Fibroblast of gingiva (primary cell): Measurements from ENCODE around the gene CD84.
"Not testable (repeated sequence)": the region's sequence is repeated elsewhere in the genome, so short reads cannot be mapped to it uniquely, and the experiment has no call there.

ENCODE experiments used
- DNase-seq: peaks from one replicate; pipeline ENCODE4 v3.0.0-alpha.2; 2011; ENCODE audit warnings: low read depth

The CD84 gene

DNA sequence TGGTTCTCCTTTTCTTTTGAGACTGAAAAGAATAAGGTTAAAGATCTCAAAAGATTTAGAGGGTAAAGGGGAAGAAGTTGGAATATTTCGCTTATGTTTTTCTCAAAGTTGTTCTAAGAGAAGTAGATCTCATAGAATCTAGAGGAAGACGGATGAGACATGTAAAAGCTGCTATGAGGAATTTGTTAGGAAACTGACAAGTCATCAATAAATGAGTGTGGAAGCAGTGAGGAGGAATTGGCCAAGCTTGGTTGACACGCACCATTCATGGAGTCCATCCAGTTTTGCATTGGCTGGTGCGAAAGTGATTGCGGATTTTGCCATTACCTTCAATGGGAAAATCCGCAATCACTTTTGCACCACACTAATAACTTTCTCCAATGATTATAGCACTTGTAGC lies 76.2 kb downstream of the CD84 start:
- no peak for DNase-seq

DNA sequence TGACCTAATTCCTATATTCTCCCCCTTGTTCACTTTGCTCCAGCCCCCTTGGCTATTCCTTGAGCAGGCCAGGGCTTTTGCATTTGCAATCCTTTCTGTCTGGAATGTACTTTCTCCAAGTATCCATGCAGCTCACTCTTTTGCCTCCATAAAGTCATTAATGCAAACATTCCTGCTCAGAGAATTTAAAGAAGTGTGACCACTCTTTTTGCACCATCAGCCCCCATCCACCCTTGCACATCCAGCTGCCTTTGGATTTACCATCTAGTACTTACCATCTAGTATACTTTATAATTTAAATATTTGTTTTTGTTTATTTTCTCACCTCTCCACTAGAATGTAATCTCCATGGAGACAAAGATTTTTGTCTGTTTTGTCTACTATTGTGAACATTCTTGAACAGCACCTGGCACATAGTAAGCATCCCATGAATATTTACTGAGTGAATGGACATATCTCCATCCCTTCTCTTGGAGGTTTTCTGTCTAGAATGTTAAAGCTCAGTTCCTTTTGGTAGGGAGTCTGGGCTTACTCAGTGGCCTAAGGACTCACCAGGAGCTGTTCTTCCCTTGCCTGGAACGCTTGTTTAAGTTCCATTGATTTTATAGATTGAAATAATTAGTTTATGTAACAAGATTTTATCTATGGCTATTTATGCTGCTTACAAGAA lies 78.8 kb downstream of the CD84 start:
- DNase-seq: no peak

DNA sequence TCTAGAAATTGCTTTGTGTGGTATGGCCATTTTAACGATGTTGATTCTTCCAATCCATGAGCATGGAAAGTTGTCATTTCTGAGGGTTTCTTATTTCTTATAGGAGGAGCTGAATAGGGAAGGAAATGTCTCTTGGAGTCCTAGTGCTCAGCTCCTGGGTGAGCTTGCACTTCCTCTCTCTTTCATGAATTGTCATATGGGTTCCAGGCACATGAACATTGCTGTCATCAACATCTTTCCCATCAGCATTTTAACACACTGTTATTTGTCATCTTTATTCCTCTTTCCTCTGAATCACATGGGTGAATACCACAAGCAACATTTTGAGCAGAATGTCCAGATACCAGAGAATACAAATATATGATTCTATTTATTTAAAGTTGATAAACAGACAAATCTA lies 79.7 kb downstream of the CD84 start:
- DNase-seq: no peak

DNA sequence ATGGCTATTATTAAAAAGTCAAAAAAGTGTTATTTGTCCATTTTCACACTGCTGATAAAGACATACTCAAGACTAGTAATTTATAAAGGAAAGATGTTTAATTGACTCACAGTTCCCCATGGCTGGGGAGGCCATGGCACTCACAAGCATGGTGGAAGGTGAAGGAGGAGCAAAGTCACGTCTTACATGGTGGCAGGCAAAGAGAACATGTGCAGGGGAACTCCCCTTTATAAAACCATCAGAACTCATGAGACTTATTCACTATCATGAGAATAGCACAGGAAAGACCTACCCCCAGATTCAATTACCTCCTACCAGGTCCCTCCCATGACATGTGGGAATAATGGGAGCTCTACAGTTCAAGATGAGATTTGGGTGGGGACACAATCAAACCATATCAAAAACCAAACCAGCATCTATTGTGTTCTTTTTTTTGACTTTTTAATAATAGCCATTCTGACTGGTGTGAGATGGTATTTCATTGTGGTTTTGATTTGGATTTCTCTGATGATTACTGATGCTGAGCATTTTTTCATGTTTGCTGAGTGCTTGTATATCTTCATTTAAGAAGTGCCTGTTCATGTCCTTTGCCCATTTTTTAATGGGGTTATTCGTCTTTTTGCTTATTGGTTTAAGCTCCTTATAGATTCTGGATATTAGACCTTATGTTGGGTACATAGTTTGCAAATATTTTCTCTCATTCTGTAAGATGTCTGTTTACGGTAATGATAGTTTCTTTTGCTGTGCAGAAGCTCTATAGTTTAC lies 80.8 kb downstream of the CD84 start:
- DNase-seq: not testable (repeated sequence)

DNA sequence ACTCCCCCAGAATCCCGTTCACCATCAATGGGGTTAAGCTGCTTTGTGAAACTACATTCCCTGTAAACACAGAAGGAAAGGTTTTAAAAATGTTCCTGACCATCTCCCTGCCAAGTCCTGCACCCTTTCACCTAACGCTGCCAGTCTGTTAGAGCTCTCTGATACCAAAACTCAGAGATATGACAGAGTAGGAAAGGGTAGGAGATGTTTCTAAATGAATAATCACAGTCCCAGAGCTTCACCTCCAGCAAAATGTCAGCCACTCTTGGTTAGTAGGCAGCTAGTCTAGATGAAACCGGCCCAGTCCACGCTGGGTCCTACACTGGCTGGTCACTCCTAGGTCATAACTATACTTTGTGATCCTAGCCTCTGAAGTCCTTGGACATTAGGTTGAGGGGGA lies 83.0 kb downstream of the CD84 start:
- DNase-seq: no peak

DNA sequence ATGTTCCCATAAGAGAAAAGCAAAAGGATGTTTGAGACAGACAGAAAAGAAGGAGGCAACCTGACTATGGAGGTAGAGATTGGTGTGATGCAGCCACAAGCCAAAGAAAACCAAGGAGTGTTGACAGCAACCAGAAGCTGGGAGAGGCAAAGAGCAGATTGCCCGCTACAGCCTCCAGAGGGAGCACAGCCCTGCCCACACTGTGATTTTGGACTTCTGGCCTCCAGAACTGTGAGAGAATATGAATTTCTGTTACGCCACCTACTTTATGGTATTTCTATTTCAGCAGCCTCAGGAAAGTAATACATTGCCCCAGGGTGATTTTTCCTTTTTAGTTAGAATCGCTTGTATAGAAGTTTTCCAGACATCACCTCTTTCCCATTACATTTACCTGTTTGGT lies 84.7 kb downstream of the CD84 start:
- no peak for DNase-seq

DNA sequence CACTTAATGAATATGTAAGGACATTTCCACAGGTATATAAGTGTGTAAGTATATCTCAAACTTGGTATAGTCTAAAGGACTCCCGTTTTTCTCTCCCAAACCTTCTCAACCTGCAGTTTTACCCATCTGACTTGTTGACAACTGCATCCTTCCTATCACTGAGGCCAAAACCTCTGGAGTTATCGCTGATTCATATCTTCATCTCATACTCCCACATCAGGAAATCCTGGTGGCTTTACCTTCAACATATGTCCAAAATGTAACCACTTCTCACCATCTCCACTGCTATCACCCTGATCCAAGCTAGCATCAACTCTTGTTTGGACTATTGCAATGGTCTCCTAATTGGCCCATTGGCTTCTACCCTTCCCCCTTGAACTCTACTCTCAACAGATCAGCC lies 86.7 kb downstream of the CD84 start:
- no peak for DNase-seq

DNA sequence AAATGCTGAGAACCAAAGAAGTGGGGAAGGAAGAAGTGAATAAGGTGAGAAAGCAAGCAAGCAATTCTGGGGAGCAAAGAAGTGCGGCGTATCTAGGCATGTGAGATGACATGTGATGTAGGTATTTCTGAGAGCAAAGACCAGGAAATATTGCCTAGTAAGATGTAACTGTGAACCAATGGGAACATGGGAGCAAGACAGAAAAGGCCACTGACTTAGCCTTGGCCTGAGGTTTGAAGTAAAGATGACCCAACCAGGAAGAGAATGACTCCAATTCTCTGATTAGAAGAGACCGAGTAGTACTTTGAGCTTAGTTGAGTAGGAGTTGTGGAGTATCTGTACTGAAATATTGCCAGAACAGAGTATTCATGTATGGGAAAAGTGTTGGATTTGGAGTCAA lies 87.3 kb downstream of the CD84 start:
- no peak for DNase-seq
